GM18907 (cell line): ENCODE results near the gene ZNF266.
A peak's percentile ranks its signal among the peaks of the same experiment; 100 is the strongest.

Experiments
- ATAC-seq: cut with Tn5 transposase; IDR thresholded peaks from one replicate; pipeline ENCODE4 v1.9.1; 2021; ENCODE audit warnings: mild to moderate bottlenecking, moderate library complexity; ENCODE audit not compliant: unreplicated experiment

ZNF266 gene

GRCh38 chr19:9435279-9436268 is at the start of gene ZNF266:
Gene ZNF266, minus strand, starts transcription at chr19:9435573. Its CDS starts 15,484 bp downstream, at chr19:9420089.
- peak; percentile 91 for ATAC-seq

- ATAC-seq = no peak
Measured at GRCh38 chr19:9485140-9485539, 49.8 kb upstream of the ZNF266 start.

GRCh38 chr19:9474975-9475374 is 39.6 kb upstream of the ZNF266 start:
- no peak for ATAC-seq

GRCh38 chr19:9467161-9467560 is 31.8 kb upstream of the ZNF266 start:
- ATAC-seq = no peak

DNA sequence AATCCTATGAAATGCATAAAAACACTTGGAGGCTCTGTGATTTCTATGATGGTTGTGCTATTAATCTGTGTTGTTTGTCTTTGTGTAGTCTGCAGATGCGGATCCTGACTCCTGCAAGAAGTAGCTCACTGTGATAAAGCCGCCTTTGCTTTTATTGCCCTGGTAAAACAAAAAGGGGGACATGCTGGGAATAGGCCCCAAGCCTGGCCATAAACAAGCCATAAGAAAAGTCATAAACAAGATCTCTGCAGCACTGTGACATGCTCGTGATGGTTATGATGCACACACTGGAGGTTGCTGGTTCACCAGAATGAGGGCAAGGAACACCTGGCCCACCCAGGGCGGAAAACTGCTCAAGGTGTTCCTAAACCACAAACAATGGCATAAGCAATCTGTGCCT is 26.6 kb upstream of the ZNF266 start:
- no peak for ATAC-seq

DNA sequence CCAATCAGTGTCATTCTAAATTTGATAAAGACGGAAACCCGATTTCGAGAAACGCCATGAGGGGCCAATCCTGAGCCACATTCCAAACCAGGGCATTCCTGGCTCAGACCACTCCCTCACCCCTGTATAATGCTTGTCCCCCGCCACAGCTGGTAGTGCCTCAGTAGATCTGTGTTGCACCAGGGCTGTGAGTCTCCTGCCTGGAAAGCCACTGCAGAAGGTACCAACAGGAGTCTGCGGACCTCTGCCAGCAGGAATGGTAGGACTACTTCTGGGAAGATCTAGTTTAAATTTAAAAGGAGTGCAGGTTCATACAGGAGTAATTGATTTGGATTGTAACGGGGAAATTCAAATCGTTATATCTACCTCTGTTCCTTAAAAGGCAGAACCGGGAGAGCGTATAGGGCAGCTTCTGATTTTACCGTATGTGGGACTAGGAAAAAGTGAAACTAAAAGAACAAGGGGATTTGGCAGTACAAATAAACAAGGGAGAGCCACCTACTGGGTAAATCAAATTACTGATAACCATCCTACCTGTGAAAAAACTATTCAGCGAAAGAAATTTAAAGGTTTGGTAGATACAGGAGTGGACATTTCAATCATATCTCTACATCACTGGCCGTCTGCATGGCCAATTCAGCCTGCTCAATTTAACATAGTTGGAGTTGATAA is 20.8 kb upstream of the ZNF266 start:
- no peak for ATAC-seq

GRCh38 chr19:9453953-9454352 is 18.6 kb upstream of the ZNF266 start:
- ATAC-seq = no peak

- ATAC-seq = no peak
Measured at GRCh38 chr19:9445037-9445436, 9.7 kb upstream of the ZNF266 start.

GRCh38 chr19:9436358-9436757 is 985 bp upstream of the ZNF266 start:
- ATAC-seq = no peak

GRCh38 chr19:9431475-9431874 is 3.9 kb downstream of the ZNF266 start:
- no peak for ATAC-seq

- no peak for ATAC-seq
Measured at GRCh38 chr19:9430444-9430843, 4.9 kb downstream of the ZNF266 start.

DNA sequence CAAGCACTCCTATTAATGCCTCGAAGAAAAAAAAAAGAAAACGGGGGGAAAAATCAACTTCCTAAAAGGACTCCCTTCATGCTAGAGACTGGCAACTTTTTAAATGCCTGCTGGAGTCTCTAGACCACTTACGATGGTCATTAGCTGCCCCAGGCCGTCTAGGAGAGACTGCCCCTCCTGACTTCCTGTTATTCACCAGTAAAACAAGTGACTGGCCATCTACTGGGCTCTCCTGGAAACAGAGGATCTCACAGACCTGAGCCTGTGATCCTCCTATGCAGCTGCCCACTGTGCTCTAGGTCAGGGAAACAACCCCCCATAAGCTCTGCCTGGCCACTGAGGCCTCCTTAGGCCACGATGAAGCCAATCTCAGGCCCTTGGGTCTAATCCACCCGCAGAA is 7.4 kb downstream of the ZNF266 start:
- ATAC-seq = no peak

DNA sequence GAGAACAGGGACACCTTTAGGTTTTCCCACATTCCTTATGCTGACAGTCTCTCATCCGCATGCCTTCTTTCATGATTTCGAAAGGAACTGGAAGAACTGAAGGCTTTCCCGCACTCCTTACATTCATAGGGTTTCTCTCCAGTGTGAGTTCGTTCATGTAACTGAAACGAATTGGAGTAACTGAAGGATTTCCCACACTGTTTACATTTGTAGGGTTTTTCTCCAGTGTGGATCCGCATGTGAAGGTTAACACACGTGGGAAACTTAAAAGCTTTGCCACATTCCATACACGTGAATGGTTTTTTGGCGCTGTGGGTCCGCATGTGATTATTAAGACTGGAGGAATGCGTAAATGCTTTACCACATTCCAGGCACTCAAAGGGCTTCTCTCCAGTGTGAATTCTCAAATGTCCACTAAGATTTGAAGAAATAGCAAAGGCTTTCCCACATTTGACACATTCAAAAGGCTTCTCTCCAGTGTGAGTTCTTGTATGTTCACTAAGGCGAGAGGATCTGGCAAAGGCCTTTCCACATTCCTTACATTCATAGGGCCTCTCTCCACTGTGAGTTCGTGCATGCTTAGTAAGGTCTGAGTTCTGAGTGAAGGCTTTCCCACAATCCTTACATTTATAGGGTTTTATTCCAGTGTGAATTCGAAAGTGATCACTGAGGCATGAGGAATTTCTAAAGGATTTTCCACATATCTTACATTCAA is 22.0 kb downstream of the ZNF266 start:
- ATAC-seq = no peak

DNA sequence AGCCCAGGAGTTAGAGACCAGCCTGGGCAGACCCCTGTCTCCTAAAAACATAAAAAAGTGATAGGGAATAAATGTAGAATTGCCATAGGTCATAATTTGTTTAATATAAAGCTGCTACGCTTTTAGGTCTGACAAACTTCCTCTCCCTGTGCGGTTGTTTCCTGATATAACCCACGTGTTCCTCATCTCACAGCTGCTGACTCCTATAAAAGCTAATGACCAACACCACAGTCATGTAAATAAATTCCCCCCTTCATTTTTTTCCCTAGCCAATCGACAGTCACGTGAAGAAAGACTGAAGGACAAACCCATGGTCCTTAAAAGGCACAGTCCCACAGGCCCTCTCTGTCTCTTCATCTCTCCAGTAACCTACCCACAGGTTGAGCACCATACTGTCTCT is 27.5 kb downstream of the ZNF266 start:
- ATAC-seq = no peak

GRCh38 chr19:9406798-9407352 is 28.5 kb downstream of the ZNF266 start:
- no peak for ATAC-seq

- no peak for ATAC-seq
Measured at GRCh38 chr19:9381361-9381785, 54.0 kb downstream of the ZNF266 start.

DNA sequence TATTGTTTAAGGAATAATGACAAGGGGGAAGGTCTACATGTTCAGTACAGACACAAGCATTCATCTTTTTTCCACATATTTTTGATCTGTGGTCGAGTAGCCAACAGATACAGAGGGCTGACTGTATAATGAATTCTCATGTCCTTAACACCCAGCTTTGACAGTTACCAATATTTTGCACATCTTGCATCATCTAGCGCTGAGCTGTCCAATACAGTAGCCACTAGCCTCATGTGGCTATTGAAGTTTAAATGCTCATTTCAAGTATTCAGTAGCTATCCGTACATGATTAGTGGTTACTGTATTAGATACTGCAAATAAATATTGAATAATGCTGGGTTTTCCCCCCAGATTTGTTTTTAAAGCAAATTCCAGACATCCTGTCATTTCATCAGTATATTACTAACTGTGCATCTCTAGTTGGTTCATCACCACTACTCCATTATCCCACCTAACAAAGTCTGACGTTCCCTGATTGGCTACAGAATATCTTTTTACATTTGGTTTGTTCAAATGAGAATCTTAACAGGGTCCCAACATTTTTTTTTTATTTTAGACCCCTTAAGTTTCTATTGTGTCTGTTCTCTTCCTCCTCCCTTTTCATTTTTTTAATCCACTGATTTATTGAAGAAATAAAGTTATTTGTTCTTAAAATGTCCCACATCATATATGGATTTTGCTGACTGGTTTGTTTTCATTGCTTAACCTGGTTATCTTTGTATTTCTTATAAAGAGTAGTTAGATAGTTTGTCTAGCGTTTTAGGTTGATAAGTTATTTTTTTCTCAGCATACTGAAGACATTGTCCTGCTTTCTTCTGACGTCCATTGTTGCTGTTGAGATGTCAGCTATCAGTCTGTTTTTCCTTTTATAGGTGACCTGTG is 64.4 kb downstream of the ZNF266 start:
- no peak for ATAC-seq

GRCh38 chr19:9362905-9363304 is 72.5 kb downstream of the ZNF266 start, which contains the start of gene ZNF177:
Gene ZNF177, plus strand, starts transcription at chr19:9363013. Its CDS starts 15,299 bp downstream, at chr19:9378312.
- no peak for ATAC-seq
